T-helper 2 cell (primary cell): ENCODE measurements around the gene DCC.

Source experiments
- DNase-seq, 5 experiments: peaks; one replicate each; pipeline versions ENCODE4 v3.0.0 to v3.0.0-alpha.2; 2012 to 2022

The DCC gene

GRCh38 chr18:53531896-53532295 lies 1191.9 kb downstream of the DCC start:
- DNase-seq: no peak

DNA sequence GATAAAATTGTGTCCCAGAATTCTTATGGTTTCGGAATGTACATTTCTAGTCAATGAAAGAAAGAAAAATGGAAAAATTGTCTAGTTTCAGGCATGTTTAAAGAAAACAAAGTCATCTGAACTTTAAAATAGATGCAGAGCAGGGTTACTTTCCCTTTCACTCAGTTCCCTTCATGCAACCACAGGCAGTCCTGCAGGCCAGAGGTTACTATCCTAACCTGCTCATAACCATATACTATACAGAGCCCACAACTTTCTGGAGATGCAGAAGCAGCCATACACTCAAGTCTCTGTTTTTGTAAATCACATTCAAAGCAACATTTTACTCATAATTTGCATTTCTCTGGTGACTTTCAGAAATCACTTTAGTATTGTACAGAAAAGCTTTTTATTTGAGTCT lies 1194.2 kb downstream of the DCC start:
- no peak for DNase-seq

DNA sequence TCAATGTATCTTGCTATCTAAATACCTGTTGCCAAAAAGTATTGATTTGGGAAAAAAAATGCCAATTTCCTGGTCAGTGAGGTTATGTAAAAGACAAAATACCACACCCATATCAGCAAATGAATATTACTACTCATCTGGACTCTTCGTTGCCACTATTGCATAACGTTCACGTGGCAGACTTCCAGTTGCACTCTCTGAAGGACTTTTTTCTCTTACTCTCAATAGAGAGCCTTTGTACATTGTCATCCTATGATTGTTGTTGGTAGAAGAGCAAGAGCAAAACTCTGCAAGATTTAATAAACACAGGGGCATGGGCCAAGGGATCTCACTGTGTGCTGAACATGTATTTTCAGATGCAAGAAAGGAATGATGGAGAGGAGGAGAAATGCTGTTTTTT lies 1194.7 kb downstream of the DCC start:
- DNase-seq: no peak

DNA sequence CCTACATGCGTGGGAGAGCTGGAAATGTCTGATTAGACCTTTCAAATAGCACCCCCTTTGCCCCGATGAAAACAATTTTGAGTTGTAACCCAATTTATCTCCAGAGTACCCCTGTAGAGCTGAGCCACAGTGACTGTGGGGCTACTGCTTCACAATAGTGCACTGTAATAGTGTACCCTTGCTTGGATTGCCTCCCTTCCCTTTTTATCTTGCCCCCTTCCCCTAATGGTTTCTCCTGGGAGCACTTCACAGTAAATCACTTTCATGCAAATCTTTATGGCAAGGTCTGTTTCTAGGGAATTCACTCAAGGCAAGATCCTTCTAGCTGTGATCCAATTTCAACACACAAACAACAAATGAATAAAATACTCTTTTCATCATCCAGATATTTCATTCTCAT lies 1196.9 kb downstream of the DCC start:
- no peak for DNase-seq

- no peak for DNase-seq
These were observed 1201.9 kb downstream of the DCC start for GRCh38 chr18:53541924-53542323.

DNA sequence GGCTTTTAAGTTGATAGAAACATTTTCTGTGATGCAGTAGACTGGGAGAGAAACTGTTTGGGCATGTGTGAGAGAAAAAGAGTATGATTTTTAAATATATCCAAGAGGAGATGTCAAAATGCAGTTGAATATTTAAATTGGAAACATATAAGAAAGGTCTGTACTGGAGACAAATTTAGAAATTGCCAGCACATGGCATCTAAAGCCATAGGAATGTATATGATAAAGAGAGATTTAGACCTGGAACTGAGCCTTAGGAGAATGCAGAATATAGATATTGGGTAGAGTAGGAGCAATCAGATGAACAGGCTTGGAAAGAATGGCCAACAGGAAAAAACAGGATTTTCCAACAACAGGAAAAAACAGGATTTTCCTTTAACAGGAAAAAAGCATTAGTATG lies 1203.7 kb downstream of the DCC start:
- DNase-seq: no peak

DNA sequence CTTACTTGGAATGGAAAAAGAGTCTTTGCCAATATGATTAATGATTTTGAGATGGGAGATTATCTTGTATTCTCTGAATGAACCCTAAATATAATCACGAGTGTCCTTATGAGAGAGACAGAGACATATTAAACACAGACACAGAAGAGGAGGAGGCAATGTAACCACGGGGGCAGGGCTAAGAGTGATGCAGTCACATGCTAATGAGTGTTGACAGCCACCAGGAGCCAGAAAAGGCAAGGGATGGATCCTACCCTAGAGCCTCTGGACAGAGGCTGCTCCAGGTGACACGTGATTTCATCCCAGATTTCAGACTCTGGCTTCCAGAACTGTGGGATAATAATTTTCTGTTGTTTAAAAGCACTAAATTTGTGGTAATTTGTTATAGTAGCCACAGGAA lies 1204.9 kb downstream of the DCC start:
- no peak for DNase-seq

DNA sequence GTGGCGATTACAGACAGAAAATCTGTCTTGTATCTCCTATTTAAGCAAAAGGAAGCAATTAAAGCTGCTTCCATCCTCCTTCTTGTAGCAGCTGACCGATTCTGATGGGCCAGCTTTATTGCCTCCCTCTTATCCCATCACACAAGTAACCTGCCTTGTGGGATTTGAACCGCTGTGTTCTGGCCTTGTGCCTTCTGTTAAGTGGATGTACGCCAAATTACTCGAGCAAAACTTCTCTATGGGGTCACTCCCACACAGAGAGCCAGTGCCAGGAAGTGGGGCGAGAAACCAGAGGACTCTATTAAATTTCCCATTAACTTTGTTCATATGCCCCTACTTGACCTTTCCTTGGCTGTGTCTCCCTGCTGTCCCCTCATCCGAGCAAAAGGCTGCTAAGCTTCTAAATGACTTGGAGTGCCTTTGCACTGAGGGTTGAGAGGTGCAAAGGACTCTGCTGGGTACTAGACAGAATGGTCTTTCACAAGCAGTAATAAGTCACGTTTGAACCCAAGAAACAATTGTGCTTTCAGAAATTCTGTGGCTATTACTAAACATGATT lies 1212.0 kb downstream of the DCC start:
- no peak for DNase-seq

DNA sequence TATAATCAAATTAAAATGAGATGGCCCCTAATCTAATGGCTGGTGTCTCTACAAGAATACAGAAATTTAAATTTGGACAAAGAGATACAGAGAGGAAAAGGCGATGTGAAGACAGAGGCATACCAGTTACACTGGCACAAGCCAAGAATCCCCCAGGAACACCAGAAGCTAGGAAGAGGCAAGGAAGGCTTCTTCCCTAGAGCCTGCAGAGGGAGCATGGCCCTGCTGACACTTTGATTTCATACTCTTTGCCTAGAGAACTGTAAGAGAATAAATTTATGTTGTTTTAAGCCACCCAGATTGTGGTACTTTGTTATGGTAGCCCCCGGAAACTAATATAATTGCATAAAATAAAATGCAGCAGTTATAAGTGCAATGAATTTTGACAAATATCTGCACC lies 1213.0 kb downstream of the DCC start:
- DNase-seq: no peak

DNA sequence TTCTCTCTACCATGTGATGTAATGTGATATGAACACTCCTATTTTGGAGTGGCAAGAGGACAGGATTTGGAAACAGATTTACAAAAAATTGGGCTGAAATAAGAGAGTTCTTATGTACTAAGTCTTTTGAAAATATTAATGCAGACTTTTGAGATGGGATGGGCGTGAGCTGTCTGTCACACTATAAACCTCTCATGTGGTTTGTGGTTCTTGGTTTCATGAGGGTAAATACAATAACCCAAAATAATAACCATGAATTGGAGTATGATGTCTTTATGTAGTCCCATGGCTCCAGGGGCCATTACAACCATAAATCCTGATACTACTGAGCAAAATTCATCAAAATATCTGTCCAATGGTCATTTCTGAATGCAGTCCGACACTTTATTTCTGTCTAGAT lies 1216.5 kb downstream of the DCC start:
- DNase-seq: no peak

- no peak for DNase-seq
These were observed 1220.5 kb downstream of the DCC start for GRCh38 chr18:53560546-53560945.

GRCh38 chr18:53566626-53567025 lies 1226.6 kb downstream of the DCC start:
- DNase-seq: no peak

GRCh38 chr18:53567929-53568574 lies 1228.1 kb downstream of the DCC start:
- DNase-seq: peak in 1 of 5 experiments; percentile 17
